Keratinocyte (primary cell): Measurements from ENCODE around the gene ANKRD2. TPM values are rescaled to one million over a fixed set of nuclear protein-coding genes. Genes with fewer than 3 reads are reported as not detected.

Experiments
- DNase-seq: peaks from one replicate; pipeline ENCODE4 v3.0.0-alpha.2; 2011; ENCODE audit warnings: low read depth, missing footprints, low spot score
- FAIRE-seq: peaks from 2 replicates; lab custom pipeline; 2011; peaks lifted over from hg19 to GRCh38; lab: Jason Lieb, UNC
- H2AFZ ChIP-seq: 2 replicates; pipeline ENCODE4 v1.6.0; 2012; ENCODE audit warnings: low read length, control low read depth, inconsistent platforms; ENCODE audit not compliant: control insufficient read depth
- H3K27ac ChIP-seq: 2 replicates; pipeline ENCODE4 v1.5.1; 2011; ENCODE audit warnings: low read length; ENCODE audit not compliant: control insufficient read depth, insufficient read depth
- H3K27me3 ChIP-seq: 3 replicates; pipeline ENCODE4 v1.6.0; 2011; ENCODE audit warnings: low read length; ENCODE audit not compliant: control insufficient read depth, insufficient read depth; ENCODE audit errors: extremely low read depth
- H3K36me3 ChIP-seq, 2 experiments: 2 replicates in 1 of 2; 3 replicates in 1 of 2; pipeline ENCODE4 v1.5.1; 2011; ENCODE audit warnings: low read length in 2 of 2, mild to moderate bottlenecking in 1 of 2; ENCODE audit not compliant: control insufficient read depth in 2 of 2, insufficient read depth in 2 of 2; ENCODE audit errors: extremely low read depth in 1 of 2
- H3K4me1 ChIP-seq: 3 replicates; pipeline ENCODE4 v1.5.1; 2011; ENCODE audit warnings: low read length; ENCODE audit not compliant: control insufficient read depth, insufficient read depth; ENCODE audit errors: extremely low read depth
- H3K4me2 ChIP-seq: 3 replicates; pipeline ENCODE4 v1.6.0; 2011; ENCODE audit warnings: low read depth, low read length; ENCODE audit not compliant: control insufficient read depth, insufficient read depth; ENCODE audit errors: extremely low read depth
- H3K4me3 ChIP-seq, 3 experiments: fragments of 200-600 bp in 1 of 3; sonication (generic) in 1 of 3; 2 replicates in 2 of 3; 3 replicates in 1 of 3; pipeline ENCODE4 v1.5.1; 2011 to 2016; ENCODE audit warnings: low read length in 3 of 3, mild to moderate bottlenecking in 3 of 3, control low read depth in 2 of 3, inconsistent platforms in 1 of 3, low read depth in 1 of 3, mixed read lengths in 1 of 3, mixed run types in 1 of 3, moderate library complexity in 1 of 3; ENCODE audit not compliant: control insufficient read depth in 2 of 3, insufficient read depth in 2 of 3; ENCODE audit errors: extremely low read depth in 1 of 3
- H3K79me2 ChIP-seq: 2 replicates; pipeline ENCODE4 v1.6.0; 2012; ENCODE audit warnings: low read length; ENCODE audit not compliant: control insufficient read depth, insufficient read depth
- H3K9ac ChIP-seq: 3 replicates; pipeline ENCODE4 v1.6.0; 2011; ENCODE audit warnings: low read length; ENCODE audit not compliant: control insufficient read depth, insufficient read depth; ENCODE audit errors: extremely low read depth
- H3K9me1 ChIP-seq: 3 replicates; pipeline ENCODE4 v1.6.0; 2011; ENCODE audit warnings: low read length; ENCODE audit not compliant: control insufficient read depth, insufficient read depth; ENCODE audit errors: extremely low read depth
- H3K9me3 ChIP-seq: 2 replicates; pipeline ENCODE4 v1.5.1; 2012; ENCODE audit warnings: low read depth, low read length; ENCODE audit not compliant: control insufficient read depth
- H4K20me1 ChIP-seq: 3 replicates; pipeline ENCODE4 v1.6.0; 2011; ENCODE audit warnings: low read length; ENCODE audit not compliant: control insufficient read depth, insufficient read depth; ENCODE audit errors: extremely low read depth
- CTCF ChIP-seq, 3 experiments: IDR thresholded peaks in 1 of 3; conservative IDR thresholded peaks in 1 of 3; optimal IDR thresholded peaks in 1 of 3; 2 replicates in 2 of 3; 3 replicates in 1 of 3; pipeline versions ENCODE3 to v1.5.1; 2011; ENCODE audit warnings: low read length in 3 of 3, mild to moderate bottlenecking in 3 of 3, moderate library complexity in 2 of 3, control low read depth in 1 of 3, inconsistent platforms in 1 of 3; ENCODE audit not compliant: insufficient read depth in 2 of 3; ENCODE audit errors: extremely low read depth in 1 of 3
- EZH2 ChIP-seq: IDR thresholded peaks from one replicate; pipeline ENCODE4 v1.6.1; 2012; ENCODE audit warnings: inconsistent platforms, mild to moderate bottlenecking, low read length, moderate library complexity
- dilution Hi-C: fragments of 300-500 bp; cut with MboI; formaldehyde crosslinking; loops from one replicate; pipeline ENCODE4 v1.7.0; 2020; ENCODE audit warnings: low sequenced_read_pairs; ENCODE audit not compliant: extremely low pct_ligation_motif_present
- polyA plus RNA-seq, 5 experiments: library from polyadenylated mRNA; depleted of rRNA in 3 of 5; stranded (reverse) in 3 of 5; stranded (forward) in 1 of 5; unstranded in 1 of 5; fragments of >200 nt; gene quantifications; 1 replicate in 1 of 5; 2 replicates in 3 of 5; 3 replicates in 1 of 5; pipeline versions ENCODE4 v1.2.1 to v1.2.3, GENCODE V29; 2011 to 2012; ENCODE audit warnings: missing spikeins in 2 of 5, low read depth in 1 of 5, low replicate concordance in 1 of 5

Gene ANKRD2
- polyA plus RNA-seq, 1 donor (not counting 4 experiments of a cell fraction or from before 2014, with no cell fraction given): 0.38 TPM

- no peaks in the 10 kb centered on the region for H3K9me3 ChIP-seq
- DNase-seq (no peak), FAIRE-seq (no peak)
- no peaks in the 10 kb centered on the region for H3K9me1 ChIP-seq
- H3K9ac ChIP-seq: no peak overlapping the region
- TF ChIP-seq CTCF (optimal IDR thresholded peaks at IDR 0.05 in 1 of 3, IDR thresholded peaks at IDR 0.05 in 1 of 3, conservative IDR thresholded peaks at IDR 0.05 in 1 of 3; ENCODE audit: extremely low read depth in 1 of 3, insufficient read depth in 2 of 3, low read length in 3 of 3): no peak
- TF ChIP-seq EZH2: no peak
- no peaks in the 10 kb centered on the region for H3K27me3 ChIP-seq
- H3K4me3 ChIP-seq: no peak overlapping the region
- no peak overlapping the region for H3K27ac ChIP-seq
- dilution Hi-C loops: no loop called here
- H3K4me1 ChIP-seq: no peaks in the 10 kb centered on the region
- no peaks in the 10 kb centered on the region for H3K79me2 ChIP-seq
- no peaks in the 10 kb centered on the region for H4K20me1 ChIP-seq
- no peak overlapping the region for H2AFZ ChIP-seq
- H3K36me3 ChIP-seq: no peaks in the 10 kb centered on the region
- no peak overlapping the region for H3K4me2 ChIP-seq
Observed at GRCh38 chr10:97623277-97623676, 50.7 kb downstream of the ANKRD2 start.

GRCh38 chr10:97627731-97628130 is 55.2 kb downstream of the ANKRD2 start:
- TF ChIP-seq CTCF (optimal IDR thresholded peaks at IDR 0.05 in 1 of 3, IDR thresholded peaks at IDR 0.05 in 1 of 3, conservative IDR thresholded peaks at IDR 0.05 in 1 of 3; ENCODE audit: extremely low read depth in 1 of 3, insufficient read depth in 2 of 3, low read length in 3 of 3) (no peak), EZH2 (no peak)
- H3K27me3 ChIP-seq: no peaks in the 10 kb centered on the region
- no peak overlapping the region for H3K4me3 ChIP-seq
- dilution Hi-C loops: no loop called here
- H3K4me2 ChIP-seq: no peak overlapping the region
- H3K9ac ChIP-seq: no peak overlapping the region
- no peaks in the 10 kb centered on the region for H3K36me3 ChIP-seq
- FAIRE-seq (no peak), DNase-seq (no peak)
- H3K9me3 ChIP-seq: no peaks in the 10 kb centered on the region
- H3K79me2 ChIP-seq: peaks cover under 1% of the 10 kb centered on the region
- peaks cover 4% of the 10 kb centered on the region for H3K4me1 ChIP-seq
- no peaks in the 10 kb centered on the region for H3K9me1 ChIP-seq
- H4K20me1 ChIP-seq: no peaks in the 10 kb centered on the region
- H2AFZ ChIP-seq: no peak overlapping the region
- H3K27ac ChIP-seq: no peak overlapping the region
